HG02973 (cell line): ENCODE results near the gene CDC34.

ENCODE experiments used
- ATAC-seq: cut with Tn5 transposase; IDR thresholded peaks from one replicate; pipeline ENCODE4 v1.9.1; 2021; ENCODE audit warnings: moderate library complexity; ENCODE audit not compliant: unreplicated experiment

The CDC34 gene

DNA sequence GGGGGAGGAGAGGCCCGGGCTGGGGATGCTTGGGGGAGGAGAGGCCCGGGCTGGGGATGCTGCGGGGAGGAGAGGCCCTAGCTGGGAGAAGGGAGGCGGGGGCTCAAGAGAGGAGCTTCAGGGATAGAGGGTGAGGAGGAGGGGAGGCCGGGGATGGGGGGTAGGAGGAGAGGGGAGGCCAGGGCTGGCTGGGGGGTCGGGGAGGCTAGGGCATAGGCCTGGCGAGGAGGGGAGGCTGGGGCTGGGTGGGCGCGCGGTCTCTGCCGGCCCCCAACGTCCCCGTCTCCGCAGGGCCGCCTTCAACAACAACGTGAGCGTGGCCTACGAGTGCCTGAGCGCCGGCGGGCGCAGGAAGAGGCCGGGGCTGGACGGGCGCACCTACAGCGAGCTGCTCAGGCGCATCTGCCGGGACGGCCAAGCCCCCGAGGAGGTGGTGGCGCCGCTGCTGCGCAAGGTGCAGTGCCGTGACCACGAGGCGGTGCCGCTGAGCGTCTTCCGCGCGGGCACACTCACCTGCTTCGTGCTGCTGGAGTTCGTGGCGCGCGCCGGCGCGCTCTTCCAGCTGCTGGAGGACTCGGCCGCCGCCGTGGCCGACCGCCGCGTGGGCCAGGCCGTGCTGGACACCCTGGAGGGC is 12.8 kb upstream of the CDC34 start:
- ATAC-seq, result no peak

DNA sequence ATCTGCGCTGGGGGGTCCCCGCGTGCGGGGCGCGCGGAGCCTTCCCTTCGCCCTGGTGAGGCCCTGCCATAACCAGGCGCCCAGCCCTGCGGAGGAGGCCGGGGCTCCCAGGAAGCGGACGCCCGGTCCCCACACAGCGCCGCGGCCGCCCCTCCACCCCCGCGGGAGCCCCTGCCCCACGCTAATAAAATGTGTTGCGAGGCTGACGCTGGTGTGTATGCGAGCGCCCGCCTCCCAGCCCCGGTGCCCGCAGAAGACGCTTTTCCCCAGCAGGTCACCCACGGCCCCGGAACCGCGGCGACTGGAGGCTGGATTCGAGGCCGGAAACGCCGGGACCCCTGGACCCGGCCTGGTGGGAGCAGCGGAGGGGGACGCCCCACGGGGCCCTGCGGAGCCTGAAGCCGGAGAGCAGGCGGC is 12.1 kb upstream of the CDC34 start:
- ATAC-seq, result no peak

DNA sequence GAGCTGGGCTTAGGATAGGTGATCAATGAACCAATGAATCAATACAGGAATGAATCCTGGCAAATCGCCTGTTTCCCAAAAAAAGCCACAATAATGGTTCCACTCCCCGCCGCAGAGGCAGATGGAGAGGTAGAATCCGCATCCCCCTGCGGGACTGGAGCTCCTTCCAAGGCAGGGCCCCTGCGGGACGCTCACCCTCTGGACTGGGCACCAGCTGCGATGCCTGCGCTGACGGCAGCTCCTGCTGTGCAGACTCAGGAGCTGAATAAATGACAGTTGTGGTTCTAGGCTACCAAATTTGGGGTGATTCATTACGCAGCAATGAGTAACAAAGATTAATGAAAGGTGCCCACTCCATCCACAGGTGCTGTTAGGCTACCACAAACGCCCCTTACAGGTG is 8.8 kb upstream of the CDC34 start:
- ATAC-seq, result no peak

DNA sequence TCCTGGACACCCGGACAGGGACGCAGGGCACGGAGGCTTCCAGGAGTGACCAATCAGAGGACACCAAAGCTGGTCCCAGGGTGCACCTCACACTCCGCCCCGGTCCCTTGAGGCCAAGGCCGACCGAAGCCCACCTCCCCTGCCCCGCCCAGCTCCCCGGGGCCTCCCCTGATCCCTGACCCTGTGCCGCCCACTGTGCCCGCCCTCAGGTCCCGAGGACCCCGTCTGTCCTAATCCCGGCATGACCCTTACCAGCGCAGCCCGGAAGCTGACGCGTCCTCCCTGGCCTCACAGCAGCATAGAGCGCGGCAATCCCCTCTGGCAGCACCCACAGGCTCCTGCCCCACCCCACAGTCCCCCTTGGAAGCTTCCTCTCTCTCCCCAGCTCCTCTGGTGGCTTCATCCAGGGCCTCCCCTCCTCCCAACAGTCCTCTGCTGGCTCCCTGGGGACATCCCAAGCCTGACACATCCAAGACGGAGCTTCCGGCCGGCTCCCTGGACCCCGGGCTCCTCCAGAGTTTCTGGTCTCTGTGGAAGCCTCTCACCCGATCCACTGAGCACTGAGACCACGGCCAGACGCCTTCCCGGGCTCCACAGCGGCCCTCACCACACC is 7.4 kb upstream of the CDC34 start:
- ATAC-seq, result no peak

DNA sequence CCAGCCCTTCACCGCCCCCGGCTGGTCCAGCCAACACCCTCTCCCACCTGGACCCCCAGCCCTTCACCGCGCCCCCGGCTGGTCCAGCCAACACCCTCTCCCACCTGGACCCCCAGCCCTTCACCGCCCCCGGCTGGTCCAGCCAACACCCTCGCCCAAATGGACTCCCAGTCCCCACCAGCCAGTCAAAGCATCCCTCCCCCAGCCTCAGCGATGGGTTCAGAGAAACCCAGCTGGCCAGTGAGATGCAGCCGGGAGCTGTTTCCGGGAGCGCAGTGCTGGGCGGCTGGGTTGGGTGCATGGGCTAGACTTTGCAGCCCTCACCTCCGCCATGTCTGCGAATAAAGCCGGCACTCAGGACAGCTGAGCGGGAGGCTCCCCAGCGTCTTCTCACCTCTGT is 6.5 kb upstream of the CDC34 start:
- ATAC-seq, result no peak

DNA sequence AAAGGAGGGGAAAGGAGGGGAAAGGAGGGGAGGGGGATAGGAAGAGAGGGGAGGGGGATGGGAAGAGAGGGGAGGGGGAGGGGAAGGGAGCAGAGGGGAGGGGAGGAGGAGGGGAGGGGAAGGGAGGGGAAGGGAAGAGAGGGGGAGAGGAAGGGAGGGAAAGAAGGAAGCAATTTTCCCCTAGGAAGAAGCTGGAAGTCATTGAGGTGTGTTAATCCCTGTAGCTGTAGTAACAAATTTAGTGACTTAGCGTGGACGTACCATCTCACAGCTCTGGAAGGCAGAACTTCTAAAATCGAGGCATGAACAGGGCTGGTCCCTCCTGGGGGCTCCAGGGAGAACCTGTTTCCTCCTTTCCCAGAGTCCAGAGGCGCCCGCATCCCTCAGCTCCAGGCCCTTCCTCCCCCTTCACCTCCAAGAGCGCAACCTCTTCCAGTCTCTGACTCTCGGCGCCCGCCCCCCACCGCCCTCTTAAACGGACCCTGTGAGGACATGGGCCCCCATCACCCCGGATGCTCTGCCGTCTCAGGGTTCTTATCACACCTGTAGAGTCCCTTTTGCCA is 5.6 kb upstream of the CDC34 start:
- no peak for ATAC-seq

DNA sequence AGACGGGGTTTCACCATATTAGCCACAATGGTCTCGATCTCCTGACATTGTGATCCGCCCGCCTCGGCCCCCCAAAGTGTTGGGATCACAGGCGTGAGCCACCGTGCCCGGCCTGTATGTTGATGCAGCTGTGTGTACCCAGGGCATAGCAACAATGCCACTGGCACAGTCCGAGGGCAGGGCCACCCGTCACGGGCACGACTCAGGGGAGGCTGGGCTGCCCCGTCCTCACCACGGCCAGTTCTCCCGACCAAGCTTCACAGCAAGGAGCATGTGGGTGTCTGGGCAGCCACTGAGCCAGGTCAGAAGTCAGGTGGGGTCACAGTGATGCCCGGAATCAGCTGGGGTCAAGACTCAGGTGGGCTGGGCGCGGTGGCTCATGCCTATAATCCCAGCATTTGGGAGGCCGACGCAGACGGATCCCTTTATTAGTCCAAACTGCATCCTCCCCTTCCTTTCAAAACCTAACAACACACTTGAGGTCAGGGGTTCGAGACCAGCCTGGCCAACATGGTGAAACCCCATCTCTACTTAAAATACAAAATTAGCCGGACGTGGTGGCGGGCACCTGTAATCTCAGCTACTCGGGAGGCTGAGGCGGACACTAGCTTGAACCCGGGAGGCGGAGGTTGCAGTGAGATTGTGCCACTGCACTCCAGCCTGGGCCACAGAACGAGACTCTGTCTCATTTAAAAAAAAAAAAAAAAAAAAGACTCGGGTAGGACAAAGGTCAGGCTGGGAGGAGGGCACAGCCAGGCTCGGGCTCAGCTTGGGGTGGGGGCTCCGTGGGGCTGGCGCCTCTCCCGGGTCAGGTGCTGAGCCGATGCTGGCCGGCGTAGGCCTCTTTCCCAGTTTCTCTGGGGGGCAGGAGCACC is 1.2 kb upstream of the CDC34 start:
- no peak for ATAC-seq

DNA sequence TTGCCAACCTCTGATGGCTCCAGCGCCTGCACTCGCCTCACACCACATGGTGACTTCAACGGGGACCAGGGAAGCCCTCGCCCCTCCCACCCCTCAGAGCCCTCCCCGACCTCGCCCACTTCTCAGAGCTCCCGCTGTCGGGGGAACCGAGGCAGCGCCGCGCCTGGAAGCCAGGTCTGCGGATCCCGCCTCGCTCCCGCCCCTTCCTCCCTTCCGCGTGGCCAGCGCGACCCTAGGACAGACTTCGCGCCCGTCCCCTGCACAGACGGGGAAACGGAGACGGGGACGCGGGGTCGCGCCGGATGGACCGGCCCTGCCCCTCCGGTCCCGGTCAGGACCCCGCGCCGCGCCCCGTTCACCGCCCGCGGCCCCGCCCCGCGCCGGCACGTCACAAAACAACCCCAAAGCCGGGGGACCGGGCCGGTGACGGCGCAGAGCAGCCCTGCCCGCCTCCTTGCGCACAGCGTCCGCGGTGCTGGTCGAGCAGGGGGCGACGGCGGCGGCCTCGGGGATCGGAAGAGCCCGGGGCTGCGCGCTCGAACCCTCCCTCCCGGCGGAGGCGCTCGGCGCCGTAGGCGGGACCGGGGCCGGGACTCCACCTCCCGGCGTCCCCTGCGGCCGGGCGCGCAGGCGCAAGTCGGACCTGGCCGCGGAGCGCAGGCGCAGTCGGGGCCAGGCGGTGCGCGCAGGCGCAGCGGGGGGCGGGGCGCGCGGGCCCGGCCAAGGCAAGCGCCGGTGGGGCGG is 379 bp upstream of the CDC34 start:
- peak; percentile 52 for ATAC-seq

DNA sequence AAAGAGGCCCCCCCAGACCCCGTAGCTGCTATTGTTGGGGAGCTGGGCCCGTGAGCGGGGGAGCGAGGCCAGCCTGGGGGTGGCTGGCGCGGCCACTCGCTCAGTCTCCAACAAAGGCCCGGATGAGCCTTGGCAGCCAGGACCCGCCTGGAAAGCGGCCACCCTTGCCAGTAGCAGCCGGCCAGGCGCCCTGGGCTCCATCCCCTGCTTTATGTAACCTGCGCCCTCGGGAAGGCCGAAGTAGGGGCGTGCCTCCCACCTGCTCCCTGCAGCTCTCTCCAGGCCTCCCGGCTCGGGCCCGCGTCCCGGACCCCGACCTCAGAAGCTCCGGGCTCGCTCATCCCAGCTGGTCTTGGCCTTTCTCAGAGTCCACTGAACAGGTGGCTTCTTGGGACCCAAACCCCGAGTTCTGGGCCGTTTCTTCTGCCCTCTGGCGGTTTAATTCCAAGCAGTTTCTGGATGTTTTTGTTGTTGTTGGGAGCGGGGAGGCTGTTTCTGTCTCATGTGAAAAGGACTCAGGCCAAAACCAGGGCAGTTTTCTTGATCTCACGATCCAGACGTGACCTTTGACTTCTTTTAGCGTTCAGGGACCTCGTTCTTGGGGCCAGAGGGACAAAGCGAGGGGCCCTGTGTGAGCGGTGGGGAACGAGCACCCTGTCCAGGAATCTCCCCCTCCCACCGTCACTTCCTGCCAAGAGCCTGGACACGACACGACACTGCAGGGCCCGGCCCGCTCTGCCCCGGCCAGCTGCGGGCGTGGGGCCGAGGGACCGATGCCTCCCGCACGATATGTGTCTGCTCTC is 1.2 kb downstream of the CDC34 start:
- ATAC-seq, result no peak

DNA sequence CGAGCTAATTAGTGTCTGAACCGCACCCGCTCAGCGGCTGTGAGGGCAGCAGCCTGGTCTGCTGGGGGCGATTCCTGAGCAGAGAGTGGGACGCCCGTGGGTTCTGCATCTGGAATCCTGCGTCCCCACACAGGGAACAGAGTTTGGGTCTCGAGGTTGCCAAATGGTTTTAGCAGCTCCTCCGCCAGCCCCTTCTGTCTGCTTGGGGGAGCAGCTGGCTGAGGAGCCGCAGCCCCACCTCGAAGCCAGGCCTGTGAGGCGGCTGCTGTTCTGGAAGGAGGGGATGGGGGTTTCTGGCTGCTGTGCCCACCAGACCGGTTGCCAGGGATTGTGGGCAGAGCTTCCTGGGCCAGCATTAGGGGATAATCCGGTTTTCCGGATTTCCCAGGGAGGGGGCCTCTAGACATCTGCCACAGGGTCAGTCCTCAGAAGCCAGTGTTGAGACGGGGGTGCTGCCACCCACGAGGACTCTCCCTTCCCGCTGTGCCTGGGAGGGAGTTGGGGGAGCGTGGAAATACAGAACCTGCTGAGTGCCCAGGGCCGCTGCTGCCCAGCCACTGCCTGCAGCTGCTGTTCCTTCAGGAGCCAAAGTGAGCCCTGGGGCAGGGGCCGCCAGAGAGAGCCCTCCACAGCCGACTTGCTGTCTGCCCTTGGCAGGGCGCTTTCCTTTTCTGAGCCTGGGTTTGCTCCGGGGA is 2.0 kb downstream of the CDC34 start:
- no peak for ATAC-seq

DNA sequence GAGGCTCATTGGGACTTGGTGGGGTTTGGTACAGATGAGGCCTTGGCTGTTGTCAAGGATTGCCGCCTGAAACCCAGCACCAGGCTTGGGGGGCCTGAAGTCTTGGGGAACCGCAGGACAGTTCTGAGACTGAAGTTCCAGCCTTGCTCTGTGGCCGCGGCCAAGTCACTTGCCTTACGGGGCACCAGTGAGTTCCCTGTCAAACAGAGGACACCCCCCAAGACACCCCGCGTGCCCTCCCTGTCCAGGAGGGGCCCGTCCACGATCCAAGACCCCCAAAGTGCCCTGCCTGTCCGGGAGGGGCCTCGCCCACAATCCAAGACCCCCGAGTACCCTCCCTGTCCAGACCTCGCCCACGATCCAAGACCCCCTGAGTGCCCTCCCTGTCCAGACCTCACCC is 2.5 kb downstream of the CDC34 start:
- ATAC-seq, result no peak

DNA sequence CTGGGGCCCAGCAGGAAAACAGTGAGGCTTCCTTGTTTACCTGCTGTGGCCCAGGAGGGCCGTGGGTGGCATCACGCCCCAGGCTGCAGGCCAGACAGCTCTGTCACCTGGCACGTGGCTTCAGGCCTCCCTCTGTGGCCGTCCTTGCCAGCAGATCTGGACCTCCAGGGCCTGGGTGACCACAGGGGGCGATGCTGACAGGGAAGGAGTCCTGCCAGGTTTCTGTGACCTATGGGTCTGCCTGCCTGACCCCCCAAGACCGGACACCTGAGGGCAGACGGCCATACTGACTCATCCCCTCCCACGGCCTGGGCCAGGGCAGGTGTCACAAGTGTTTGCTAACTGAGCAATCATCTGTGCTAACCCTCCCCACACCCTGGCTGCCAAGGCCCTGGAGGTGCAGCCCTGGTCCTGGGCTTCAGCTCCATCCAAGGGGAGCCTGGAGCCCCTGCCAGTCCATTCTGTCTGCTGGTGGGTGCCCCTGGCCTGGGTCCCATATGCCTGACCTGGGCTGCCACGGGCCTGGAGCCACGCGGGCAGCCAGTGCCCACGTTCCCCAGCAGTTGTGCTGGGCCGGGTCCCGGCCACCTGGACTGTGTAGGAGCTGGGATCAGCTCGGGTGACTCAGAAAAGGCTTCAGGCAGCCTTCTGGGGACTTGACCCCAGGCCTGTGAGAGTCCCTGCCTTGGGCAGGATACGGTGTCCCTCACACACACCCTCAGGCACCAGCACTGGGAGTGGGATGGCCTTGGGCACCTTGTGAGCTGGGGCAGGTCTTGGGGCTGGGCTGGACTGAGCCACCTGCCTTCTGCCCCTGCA is 3.7 kb downstream of the CDC34 start:
- ATAC-seq, result no peak

DNA sequence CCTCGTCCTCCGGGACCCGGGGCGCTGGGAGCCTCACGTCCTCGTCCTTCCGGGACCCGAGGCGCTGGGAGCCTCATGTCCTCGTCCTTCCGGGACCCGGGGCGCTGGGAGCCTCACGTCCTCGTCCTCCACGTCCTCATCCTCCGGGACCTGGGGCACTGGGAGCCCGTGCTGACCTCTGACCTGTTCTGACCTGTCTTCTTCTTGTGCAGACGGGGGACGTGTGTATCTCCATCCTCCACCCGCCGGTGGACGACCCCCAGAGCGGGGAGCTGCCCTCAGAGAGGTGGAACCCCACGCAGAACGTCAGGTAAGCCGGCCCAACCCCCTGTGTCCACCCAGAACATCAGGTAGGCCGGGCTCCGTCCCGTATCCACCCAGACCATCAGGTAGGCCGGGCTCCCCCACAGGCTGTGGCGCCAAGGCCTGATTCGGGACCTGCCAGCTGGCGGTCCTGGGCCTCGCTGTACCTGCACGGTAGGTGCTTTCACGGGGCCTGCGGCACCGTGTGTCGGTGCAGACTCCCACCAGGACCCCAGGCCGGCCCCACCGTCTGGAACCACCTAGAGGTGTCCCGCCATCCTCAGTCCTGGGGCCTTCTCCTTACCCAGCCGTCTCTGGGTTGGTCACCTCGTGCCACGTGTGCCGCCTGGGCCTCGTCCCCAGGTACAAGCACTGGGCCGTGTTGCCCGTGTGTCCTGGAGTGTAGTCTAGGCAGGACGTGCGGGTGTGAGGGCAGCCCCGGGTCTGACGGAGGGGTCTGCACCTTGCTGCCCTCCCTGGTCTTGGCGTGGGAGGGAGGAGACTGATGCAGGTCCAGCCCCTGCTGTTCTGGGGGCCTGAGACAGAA is 4.7 kb downstream of the CDC34 start:
- ATAC-seq, result no peak

DNA sequence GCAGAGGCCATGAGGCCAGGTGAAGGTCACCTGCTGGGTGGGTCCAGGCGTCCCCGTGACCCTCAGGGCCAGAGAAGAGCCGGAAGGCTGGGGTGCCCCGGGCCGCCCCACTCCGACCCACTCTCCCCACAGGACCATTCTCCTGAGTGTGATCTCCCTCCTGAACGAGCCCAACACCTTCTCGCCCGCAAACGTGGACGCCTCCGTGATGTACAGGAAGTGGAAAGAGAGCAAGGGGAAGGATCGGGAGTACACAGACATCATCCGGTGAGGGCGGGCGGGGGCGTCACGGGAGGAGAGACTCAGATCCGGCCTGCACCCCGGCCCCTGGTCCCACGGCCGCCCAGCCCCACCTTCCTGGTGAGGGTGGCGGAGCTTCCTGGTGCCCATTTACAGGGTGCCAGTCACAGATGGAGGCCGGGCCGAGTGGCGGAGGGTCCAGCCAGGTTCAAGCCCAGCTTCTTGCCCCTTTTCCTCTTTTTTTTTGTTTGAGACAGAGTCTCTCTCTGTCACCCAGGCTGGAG is 5.4 kb downstream of the CDC34 start:
- no peak for ATAC-seq

DNA sequence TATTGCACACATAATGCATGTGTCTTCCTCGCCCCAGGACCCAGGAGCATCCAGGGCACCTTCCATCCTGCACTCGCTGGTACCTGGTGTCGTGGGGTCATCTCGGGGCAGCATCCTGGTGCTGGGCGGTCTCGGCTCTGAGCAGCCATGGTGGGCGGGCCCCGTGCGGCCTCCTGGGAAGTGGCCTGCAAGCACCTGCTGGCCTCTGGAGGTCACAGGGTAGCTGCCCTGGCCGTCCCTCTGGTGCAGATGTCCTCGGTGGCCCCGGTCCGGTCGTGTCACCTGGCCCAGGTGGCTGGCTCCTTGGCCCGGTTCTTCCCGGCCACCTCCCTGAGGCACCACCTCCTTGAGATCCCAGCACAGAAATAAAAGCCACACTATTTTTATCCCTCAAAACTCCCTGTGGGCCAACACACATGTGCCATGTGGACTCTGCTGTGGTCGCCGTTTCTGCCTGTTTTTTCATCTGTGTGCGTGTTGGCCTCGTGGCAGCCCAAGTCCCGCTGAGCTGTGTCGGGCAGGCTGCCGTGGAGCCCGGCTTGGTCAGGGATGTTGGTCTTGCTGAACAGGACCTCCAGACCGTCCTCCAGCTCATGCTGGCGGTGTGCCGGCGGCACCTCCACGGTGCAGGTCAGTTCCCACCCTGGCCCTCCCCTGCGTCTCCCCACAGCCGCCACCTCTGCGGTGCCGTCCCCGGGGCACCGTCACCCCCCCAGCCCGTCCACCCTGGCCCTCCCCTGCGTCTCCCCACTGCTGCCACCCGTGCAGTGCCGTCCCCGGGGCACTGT is 7.3 kb downstream of the CDC34 start:
- no peak for ATAC-seq

DNA sequence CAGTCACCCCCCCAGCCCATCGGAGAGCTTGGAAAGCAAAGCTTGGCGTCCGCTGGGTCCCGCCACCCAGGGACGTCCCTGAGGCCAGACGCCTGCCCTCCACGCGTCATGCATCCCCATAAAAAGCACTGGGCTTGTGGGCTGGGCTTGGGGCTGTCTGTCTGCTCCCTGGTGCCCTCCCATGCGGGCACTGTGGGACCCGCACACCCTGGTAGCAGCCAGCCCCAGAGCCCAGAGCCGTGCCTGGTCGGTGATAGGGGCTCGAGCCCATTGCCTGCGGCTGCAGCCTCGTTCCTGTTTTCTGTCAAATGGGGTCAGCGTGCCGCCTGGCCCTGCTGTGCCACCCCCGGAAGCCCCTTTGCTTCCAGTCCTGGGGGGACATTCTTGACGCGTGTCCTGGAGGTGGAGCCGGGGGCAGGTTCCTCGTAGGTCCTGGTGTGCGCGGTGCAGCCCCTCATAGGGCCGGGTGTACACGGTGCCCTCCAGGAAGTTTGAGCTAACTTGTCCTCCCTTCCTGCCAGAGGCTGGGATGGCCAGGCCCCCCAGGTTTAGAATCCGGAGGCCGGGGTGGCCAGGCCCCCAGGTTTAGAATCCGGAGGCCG is 8.0 kb downstream of the CDC34 start:
- ATAC-seq, result no peak
